GM19238 (cell line): ENCODE data around the gene ADRA2C.

Source experiments
- DNase-seq: peaks from one replicate; pipeline ENCODE4 v3.0.0; 2011; ENCODE audit warnings: low spot score; ENCODE audit not compliant: insufficient read length

Gene ADRA2C

DNA sequence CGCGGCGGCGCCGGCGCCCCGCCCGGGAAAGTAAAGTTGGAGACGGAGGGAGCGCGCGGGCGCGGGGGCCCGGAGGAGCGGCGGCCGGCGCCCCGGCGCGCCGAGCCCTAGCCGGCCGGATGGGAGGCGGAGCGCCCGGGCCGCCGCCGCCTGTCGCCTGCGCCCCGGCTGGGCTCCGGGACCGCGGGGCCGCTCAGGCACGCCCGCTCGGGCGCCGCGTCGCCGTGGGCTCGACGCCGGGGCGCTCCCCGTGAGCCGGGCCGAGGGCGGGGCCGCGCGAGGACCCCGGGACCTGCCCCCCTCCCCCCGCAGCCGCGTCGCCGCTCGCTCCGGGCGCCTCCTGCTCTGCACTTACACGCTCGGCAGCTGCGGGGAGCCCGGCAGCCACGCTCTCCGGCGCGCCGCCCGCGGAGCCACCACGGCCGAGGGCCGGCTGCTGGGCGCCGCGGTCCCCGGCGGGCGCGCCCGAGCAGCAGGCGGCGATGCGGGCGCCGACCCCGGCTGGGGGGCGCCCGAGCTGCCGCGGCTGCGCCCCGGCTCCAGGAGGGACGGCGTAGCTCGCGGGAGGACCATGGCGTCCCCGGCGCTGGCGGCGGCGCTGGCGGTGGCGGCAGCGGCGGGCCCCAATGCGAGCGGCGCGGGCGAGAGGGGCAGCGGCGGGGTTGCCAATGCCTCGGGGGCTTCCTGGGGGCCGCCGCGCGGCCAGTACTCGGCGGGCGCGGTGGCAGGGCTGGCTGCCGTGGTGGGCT lies at the start of gene ADRA2C:
ADRA2C (plus strand) TSS at position 350 of the 749 bp plus-strand sequence; CDS start at position 572, 222 bp downstream.
- no peak for DNase-seq

DNA sequence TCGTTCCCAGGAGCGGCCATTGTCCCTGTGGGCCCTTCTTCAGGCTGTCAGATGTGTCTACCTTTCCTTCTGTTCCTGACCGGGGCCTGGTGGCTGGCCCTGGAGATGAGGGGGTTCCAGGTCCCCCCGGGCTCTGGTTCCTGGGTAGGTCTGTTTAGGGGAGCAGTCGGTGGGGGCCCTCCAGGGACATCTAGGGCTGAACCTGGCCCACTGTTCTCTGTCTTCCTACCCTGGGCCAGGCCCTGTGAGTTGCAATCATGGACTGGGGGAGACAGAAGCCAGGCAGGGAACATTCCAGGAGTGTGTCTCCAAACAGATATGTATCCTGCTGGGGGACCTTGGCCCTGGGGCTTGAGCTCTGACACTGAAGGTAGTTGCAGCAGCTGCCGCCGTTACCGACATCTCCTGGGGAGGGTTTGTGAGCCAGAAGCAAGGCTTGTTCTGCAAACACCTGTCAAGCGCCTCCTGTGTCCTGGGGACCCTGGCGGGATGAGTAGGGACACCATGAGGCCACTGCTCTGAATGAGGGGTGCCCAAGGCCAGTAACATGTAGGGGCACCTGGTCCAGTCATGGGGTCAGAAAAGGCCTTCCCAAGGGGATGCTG lies 49.5 kb upstream of the ADRA2C start:
- DNase-seq = no peak

DNA sequence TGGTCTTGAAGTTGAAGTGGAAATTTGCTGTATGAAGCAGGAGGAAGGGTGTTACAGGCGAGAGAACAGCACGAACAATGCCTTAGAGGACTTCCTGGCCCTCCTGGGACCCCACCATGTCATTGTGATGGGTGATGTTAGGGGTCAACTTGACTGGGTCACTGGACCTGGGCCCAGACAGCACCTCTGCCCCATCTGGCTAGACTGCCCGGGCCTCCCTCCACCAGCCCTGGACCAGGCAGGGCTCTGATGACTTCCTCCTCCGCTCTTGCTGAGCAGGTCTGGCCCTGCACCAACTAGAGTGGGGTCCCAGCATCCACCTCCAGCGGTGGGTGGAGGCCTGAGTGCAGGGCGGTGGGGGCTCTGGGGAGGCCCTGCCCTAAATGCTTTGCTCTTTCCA lies 48.9 kb upstream of the ADRA2C start:
- DNase-seq = no peak

DNA sequence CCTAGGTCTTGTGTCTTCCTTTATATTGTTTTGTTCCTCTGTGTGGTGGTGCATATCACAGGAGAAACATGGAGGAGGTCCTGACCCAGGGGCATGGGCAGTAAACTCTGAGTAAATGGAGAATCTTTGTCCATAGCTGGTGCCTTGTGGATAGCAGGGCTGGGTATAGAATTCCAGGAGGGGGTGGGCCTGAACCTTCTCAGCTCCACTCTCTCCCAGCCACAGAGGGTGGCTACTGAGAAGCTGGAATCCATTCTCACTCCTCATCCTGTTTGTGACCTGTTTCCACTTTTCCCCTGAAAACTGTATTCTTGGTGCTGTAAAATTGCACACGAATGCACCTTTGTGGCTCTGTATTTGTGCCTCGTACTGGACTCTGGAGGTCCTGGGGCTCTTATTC lies 47.7 kb upstream of the ADRA2C start:
- no peak for DNase-seq

DNA sequence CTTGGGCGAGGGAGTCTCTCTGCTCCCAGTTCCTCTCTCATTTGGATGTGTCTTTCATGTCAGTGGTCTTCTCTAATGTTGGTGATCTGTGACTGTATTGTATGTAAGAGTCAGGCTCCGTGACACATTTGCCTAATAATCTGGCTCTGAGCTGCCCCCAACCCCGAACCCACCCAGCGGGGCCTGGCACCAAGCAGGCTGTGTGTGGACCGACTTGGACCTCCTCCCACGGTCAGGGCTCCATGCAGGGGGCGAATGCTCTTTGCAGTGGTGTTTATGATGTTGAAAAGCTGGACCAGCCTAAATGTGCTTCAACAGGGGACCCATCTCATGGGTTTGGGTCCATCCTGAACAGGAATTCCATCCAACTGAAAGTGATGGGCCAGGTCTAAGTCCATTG lies 47.0 kb upstream of the ADRA2C start:
- DNase-seq = no peak

DNA sequence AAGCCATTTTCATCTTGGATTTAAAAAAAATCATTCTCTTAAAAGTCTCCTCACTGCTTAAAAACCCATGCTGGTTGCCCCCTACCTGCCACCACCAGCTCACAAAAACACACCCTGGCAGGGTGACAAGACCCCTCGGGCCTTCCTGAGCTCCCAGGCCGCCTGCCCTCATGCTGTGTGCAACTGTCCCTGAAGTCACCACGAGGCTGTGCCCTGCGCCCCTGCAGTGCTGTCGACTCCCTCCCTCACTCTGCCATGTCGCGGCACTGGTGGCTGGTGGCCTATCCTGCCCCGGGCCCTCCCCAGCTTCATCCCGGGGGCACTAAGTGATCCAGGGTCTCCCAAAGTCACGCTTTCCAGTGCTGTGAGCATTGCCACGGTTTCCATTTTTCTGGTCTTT lies 46.3 kb upstream of the ADRA2C start:
- DNase-seq = no peak

DNA sequence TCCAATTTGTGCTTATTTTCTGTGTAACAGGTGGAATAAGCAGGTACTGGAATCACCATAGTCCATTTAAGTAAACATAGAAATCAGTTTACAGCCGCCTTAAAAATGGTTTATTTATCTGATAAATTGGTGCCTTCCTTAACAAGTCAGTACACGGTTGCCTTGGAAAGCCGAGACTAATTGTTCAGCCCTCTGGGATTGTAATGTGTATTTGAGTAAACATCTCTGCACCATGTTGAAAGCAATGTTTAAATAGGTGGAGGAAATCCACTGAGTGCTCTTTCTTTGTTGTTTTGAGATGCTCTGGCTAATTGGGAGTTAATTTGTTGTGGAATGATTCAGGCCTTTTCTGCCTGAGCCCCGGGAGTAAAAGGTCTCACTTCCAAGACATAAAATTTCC lies 45.7 kb upstream of the ADRA2C start:
- no peak for DNase-seq

DNA sequence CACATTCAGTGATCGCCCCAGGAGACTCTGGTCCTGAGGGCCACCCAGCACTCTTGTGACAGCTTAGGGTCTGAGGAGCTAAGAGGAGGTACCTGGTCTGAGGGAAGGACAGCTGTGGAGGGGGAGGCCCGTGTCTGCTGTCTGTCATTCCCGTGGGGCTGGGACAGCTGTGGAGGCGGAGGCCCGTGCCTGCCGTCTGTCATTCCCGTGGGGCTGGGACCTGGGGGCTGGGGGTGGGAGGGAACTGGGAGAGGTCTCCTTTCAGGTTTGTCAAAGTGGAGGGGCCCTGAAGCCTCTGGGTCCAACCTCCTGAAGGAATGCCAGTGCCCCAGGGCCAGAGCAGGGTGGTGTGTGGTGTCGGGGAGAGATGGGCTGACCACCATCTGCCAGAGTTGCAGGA lies 45.0 kb upstream of the ADRA2C start:
- DNase-seq = no peak

DNA sequence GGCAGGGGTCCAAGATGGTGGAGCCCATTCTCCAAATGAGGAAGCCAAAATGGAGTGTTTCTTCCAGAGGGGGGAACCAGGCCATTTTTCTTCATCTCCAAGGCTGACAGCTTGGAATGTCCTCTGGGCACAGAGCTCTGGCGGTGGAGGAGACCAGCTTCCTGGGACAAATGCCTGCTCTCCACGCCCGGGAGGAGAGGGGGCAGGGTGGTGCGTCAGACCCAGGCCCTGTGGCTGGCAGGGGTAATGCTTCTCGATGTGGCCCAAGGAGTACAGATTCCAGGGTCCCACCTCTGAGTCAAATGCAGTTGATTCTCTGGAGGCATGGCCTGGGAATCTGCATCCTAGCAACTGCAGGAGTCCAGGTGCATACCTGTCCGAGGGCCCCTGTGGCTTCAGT lies 44.6 kb upstream of the ADRA2C start:
- no peak for DNase-seq

DNA sequence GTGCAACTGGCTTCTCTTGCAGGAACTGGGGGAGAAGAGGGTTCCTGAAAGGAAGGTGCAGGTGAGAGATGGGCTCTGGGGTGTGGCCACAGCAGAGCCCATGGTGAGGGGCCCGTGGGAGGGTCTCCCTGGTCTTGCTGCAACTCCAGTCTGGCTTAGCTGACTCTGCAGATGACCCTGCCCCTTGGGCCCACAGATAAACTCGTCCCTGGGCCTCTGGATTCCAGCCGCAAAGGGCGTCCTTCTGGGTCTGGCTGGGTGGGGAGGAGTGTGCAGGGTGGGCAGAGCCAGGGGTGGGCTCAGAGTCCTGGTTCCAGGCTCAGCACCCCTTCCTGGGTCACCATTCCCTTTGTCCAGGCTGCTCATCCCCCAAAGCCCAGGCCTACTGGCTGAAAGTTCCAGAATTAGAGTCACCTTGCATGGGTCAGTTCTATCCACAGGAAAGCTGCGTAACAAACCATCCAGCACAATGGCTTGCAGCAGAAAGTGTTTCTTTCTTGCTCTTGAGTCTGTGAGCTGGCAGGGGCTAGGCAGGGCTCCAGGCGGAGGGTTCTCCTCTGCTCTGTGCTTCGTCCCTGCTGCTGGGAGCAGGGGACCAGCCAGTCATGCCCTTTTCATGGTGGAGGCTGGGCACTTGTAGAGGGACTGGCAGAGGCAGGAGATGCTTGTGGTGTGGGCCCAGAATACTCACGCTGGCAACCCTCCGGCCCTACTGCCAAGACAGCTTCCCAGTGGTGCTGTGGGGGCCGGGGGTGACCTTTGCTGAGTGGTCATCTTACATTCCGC lies 43.5 kb upstream of the ADRA2C start:
- DNase-seq = no peak

DNA sequence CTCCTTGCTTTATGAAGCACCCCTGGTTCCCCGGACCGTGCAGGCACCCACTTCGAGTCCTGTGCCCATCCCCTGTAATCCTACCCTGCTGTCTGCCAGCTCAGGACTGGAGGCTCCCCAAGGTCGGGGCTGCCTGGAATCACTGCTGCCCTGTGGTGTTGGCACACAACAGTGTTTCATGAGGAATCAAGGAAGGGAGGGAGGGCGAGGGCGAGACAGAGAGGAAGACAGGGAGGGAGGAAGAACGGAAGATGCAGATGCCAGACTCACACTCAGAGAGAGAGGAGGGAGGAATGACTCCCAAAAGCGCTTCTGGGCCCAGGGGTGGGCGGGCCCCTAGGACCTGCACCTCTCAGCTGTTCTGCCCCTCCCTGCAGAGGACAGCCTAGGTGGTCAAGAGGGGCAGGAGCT lies 42.9 kb upstream of the ADRA2C start:
- DNase-seq = no peak

DNA sequence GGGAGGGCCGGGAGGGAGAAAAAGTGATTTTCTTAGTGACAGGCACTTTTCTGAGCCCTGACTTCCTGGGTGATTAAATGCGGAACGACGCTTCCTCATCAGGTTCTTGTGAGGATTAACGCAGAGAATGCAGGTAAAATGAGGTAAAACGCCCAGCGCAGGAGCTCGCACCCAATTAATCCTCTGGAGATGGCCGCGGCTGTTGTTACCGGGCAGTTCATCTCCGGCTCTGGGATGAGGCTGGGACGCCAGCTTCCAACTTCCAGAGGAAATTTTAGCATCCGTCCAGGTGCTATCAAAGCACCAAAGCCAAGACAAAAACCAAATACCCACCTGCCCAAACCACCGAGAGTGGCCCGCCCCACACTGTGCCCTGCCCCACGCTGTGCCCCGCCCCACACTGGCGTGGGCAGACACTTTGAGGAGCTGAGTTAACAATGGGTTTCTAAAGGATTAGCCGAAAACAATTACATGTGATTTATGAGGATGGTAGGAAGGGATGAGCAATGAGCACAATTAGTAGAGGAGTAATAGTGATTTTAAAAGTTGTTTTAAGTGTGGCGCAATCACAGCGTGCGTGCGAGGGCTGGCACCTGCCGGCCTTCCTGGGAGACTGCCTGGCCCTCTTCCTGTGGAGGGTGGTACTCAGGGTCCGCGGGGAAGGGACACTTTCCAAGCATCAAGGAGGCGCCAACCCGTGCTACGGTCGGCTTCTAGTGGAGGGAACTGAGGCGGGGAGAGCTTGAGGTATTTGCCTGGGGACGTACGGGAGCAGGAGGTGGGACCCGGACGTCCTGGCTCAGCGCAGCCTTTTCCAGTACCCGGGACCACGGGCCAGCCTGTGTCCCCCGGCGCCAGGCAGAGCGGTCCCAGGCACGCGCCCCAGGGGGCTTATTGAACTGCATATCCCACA lies 41.6 kb upstream of the ADRA2C start:
- DNase-seq = no peak

DNA sequence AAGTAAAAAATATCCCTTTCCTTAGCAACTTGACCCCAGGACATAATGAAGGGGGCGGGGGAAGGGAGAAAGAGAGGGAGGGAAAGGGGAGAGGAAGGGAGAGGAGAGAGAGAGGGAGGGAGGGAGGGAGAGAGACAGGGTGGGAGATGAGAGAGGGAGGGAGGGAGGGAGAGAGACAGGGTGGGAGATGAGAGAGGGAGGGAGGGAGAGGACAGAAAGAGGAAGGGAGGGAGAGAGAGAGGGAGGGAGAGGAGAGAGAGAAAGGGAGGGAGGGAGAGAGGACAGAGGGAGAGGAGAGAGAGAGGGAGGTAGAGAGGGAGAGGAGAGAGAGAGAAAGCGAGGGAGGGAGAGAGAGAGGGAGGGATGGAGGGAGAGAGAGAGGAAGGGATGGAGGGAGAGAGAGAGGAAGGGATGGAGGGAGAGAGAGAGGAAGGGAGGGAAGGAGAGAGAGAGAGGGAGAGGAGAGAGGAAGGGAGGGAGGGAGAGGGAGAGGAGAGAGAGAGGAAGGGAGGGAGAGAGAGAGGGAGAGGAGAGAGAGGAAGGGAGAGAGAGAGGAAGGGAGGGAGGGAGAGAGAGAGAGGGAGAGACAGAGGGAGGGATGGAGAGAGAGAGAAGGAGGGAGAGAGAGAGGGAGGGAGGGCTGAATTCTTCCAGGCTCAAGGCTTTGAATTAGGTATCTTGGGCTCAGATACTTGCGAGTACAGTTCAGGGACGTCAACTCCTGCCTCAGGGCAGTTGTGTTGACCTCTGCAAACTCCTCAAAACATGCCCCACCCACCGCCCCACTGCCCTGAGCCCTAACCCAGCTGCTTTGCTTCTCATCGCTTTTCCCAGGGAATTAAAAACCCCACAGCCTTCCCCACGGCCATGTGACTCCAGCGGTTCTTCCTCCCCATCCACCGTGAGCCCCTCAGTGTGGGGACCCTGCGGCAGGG lies 40.0 kb upstream of the ADRA2C start:
- no peak for DNase-seq

DNA sequence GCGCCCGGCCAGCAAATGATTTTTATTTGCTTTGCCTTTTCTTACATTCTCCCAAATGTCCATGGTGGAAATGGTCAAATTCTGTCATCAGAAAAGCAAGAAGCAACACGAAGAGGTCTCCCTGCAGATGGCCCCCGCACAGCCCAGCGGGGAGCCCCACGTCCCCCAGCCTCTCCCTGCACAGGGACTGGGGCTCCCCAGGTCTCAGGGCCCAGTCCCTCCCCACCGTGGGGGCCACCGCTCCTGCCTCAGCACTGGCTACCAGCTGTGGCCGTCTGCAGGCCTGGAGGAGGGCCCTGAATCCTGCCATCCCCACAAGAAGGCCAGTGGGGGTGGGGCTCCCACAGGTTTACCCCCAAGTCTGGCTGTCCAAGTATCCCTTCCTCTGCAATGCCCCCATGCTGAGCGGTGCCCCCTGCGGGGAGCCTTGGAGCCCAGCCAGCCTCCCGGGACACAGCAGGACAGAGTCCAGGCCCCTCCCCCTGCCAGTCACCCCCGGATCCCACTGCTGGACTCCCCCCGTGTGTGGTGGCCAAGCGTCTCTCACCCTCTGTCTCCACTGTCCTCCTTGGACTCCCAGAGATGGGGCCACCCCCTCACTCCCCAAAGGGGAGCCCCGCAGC lies 38.2 kb upstream of the ADRA2C start:
- no peak for DNase-seq

DNA sequence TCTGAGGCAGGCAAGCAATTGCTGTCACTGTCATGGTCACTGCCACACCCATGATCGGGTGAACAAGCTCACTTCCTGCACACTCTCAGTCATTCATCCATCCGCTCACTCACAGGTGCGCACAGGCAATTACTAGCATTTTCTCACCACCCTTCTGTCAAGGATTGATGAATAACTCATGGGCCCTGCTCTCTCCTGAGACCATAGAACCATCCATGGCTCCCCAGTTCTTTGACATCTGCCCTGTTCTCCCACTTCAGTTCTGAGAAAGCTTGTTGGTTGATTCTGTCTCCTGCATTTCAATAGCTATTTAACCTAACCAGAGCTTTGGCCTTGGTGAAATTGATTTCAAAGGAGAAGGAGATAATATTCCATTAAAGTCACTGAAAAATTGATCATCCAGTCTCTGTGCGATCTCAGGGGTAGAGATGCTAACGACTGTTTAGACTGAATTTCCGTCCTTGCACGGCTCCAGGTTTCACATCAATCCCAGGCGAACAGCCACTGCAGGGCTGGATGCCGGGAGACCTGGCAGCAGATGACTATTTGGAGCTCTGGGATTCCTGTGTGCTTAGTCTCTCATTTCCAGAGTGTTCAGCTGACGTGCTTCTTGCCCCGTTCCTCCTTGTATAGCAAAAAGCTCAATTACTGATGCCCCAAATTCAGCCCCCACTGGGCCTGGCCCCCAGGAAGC lies 36.9 kb upstream of the ADRA2C start:
- DNase-seq = no peak

DNA sequence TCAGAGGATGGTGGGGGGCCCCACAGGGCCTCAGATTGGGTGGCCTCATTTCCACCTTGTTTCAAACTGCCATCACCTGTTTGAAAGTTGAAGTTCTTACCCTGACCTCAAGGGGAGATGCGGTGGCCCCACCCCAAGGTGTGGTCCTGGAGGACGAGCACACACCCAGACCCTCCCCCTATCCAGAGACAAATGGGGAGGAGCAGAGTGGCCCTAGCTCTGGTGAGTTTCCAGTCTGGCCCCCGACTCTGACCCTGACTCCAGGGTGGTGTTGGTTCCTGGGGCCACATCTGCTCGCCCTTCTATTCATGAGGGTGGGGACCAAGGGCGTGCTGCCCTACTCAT lies 36.3 kb upstream of the ADRA2C start:
- no peak for DNase-seq

DNA sequence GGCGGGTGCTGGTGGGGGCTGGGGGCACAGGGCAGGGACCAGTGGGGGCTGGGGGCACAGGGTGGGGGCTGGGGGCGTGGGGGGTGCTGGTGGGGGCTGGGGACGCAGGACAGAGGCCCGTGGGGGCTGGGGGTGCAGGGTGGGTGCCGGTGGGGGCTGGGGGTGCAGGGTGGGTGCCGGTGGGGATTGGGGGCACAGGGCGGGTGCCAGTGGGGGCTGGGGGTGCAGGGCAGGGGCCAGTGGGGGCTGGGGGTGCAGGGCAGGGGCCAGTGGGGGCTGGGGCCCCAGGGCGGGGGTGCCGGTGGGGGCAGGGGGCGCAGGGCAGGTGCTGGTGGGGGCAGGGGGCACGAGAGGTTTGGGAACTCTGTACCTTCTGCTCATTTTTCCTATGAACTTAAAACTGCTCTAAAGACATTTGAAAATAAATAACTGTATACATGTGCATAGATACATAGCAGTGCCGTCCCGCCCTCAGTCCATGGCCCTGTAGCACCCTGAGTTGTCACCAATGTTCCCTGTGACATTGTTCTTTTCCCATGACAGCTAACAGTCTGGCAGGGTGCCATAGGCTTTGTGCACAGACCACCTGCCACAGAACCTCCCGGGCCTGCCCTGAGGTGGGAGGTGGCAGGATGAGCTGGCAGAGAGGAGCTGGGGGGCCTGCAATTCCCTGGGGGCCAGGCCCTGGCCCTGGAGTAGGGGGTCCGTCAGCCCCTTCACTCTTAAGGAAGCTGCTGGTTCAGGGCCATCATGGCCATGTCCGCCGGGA lies 35.6 kb upstream of the ADRA2C start:
- no peak for DNase-seq
